Measurements from ENCODE around the gene MAGI2.

MAGI2 gene

GRCh38 chr7:78496096-78496630, 957.3 kb downstream of the MAGI2 start:
- Histone ChIP-seq H3K27ac (no peak overlapping the region), H3K4me3 (no peak overlapping the region)

- Histone ChIP-seq H3K27ac (no peak overlapping the region), H3K4me3 (no peak overlapping the region)
These were observed 960.1 kb downstream of the MAGI2 start for GRCh38 chr7:78493401-78493800.

- Histone ChIP-seq H3K27ac (no peak overlapping the region), H3K4me3 (no peak overlapping the region)
These were observed 961.3 kb downstream of the MAGI2 start for GRCh38 chr7:78492146-78492545.

- H3K4me3 ChIP-seq: no peak overlapping the region
- no peak overlapping the region for H3K27ac ChIP-seq
These were observed 962.9 kb downstream of the MAGI2 start for GRCh38 chr7:78490524-78490923.

- H3K27ac ChIP-seq: no peak overlapping the region
- no peak overlapping the region for H3K4me3 ChIP-seq
These were observed 963.8 kb downstream of the MAGI2 start for GRCh38 chr7:78489476-78490240.

- H3K4me3 ChIP-seq: no peak overlapping the region
- H3K27ac ChIP-seq: no peak overlapping the region
These were observed 966.0 kb downstream of the MAGI2 start for GRCh38 chr7:78487464-78487863.

- no peak overlapping the region for H3K4me3 ChIP-seq
These were observed 974.1 kb downstream of the MAGI2 start for GRCh38 chr7:78479348-78479747.

GRCh38 chr7:78476851-78477405, 976.5 kb downstream of the MAGI2 start:
- Histone ChIP-seq H3K27ac (no peak overlapping the region), H3K4me3 (no peak overlapping the region)

More at GRCh38 chr7:78479348-78479747, 974.1 kb downstream of the MAGI2 start:
- no peak overlapping the region for H3K27ac ChIP-seq

- no peak overlapping the region for H3K4me3 ChIP-seq
- no peak overlapping the region for H3K27ac ChIP-seq
These were observed 979.7 kb downstream of the MAGI2 start for GRCh38 chr7:78473571-78474301.

- no peak overlapping the region for H3K27ac ChIP-seq
- H3K4me3 ChIP-seq: no peak overlapping the region
These were observed 980.4 kb downstream of the MAGI2 start for GRCh38 chr7:78473021-78473420.

GRCh38 chr7:78472519-78472918, 980.9 kb downstream of the MAGI2 start:
- no peak overlapping the region for H3K4me3 ChIP-seq
- H3K27ac ChIP-seq: no peak overlapping the region

- H3K27ac ChIP-seq: no peak overlapping the region
- H3K4me3 ChIP-seq: no peak overlapping the region
These were observed 987.6 kb downstream of the MAGI2 start for GRCh38 chr7:78465894-78466293.

GRCh38 chr7:78463039-78463438, 990.4 kb downstream of the MAGI2 start:
- Histone ChIP-seq H3K4me3 (no peak overlapping the region), H3K27ac (no peak overlapping the region)

GRCh38 chr7:78450706-78451105, 1002.8 kb downstream of the MAGI2 start:
- Histone ChIP-seq H3K27ac (no peak overlapping the region), H3K4me3 (no peak overlapping the region)

- Histone ChIP-seq H3K4me3 (no peak overlapping the region), H3K27ac (no peak overlapping the region)
These were observed 1004.6 kb downstream of the MAGI2 start for GRCh38 chr7:78448911-78449310.

- H3K27ac ChIP-seq: no peak overlapping the region
These were observed 1009.2 kb downstream of the MAGI2 start for GRCh38 chr7:78444267-78444666.

GRCh38 chr7:78443811-78444210, 1009.7 kb downstream of the MAGI2 start:
- Histone ChIP-seq H3K4me3 (no peak overlapping the region), H3K27ac (no peak overlapping the region)

More at GRCh38 chr7:78444267-78444666, 1009.2 kb downstream of the MAGI2 start:
- no peak overlapping the region for H3K4me3 ChIP-seq

GRCh38 chr7:78441737-78442136, 1011.7 kb downstream of the MAGI2 start:
- H3K27ac ChIP-seq: no peak overlapping the region
- H3K4me3 ChIP-seq: no peak overlapping the region

- no peak overlapping the region for H3K27ac ChIP-seq
- no peak overlapping the region for H3K4me3 ChIP-seq
These were observed 1015.0 kb downstream of the MAGI2 start for GRCh38 chr7:78438433-78438832.

GRCh38 chr7:78437118-78437517, 1016.3 kb downstream of the MAGI2 start:
- H3K4me3 ChIP-seq: no peak overlapping the region
- H3K27ac ChIP-seq: no peak overlapping the region

GRCh38 chr7:78435355-78435754, 1018.1 kb downstream of the MAGI2 start:
- Histone ChIP-seq H3K27ac (no peak overlapping the region), H3K4me3 (no peak overlapping the region)
